ENCODE data around the gene CCDC188. TPM values are rescaled to one million over a fixed set of nuclear protein-coding genes. Genes with fewer than 3 reads are reported as not detected.

Gene CCDC188
- polyA plus RNA-seq, 1 donor (not counting 4 experiments of a cell fraction or from before 2014, with no cell fraction given) = not detected

DNA sequence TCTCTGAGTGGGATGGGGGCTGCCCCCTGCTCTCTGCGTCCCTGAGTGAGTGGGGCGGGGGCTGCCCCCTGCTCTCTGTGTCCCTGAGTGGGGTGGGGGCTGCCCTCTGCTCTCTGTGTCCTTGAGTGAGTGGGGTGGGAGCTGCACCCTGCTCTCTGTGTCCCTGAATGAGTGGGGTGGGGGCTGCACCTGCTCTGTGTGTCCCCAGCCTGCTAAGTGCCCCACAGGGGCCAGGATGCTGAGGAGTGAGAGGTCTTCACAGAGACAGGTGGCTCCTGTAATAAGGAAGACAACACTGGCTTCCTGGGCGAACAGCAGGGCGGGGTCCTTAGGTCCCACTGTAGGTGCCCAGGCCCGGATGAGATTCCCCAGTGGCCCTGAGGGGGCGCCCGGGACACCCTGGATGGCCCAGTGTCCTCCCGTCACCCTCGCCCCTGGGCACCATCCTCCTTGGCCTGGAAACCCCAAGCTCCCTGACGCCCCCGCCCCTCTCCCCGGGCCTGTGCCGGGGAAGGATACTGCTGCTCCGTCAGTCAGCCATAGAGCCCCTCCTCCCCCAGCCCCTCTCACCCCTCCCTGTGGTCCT is 3.8 kb upstream of the CCDC188 start:
- no peaks in the 10 kb centered on the region for H3K27me3 ChIP-seq (ENCODE audit: control insufficient read depth, extremely low read depth, insufficient read depth, low read length)
- no peaks in the 10 kb centered on the region for H4K20me1 ChIP-seq (ENCODE audit: control insufficient read depth, extremely low read depth, insufficient read depth, low read length)
- dilution Hi-C loops (cut with MboI; ENCODE audit: extremely low pct_ligation_motif_present, low sequenced_read_pairs) = no loop called here
- no peaks in the 10 kb centered on the region for H3K4me1 ChIP-seq (ENCODE audit: control insufficient read depth, extremely low read depth, insufficient read depth, low read length)
- FAIRE-seq (no peak), DNase-seq (ENCODE audit: low read depth, low spot score) (no peak)
- H3K4me2 ChIP-seq (ENCODE audit: control insufficient read depth, extremely low read depth, insufficient read depth, low read depth, low read length) = no peak overlapping the region
- H3K9me1 ChIP-seq (ENCODE audit: control insufficient read depth, extremely low read depth, insufficient read depth, low read length) = no peaks in the 10 kb centered on the region
- H3K79me2 ChIP-seq (ENCODE audit: control insufficient read depth, insufficient read depth, low read length) = no peaks in the 10 kb centered on the region
- H3K9ac ChIP-seq (ENCODE audit: control insufficient read depth, extremely low read depth, insufficient read depth, low read length) = no peak overlapping the region
- no peak overlapping the region for H2AFZ ChIP-seq (ENCODE audit: control insufficient read depth, low read length)
- TF ChIP-seq EZH2 (IDR thresholded peaks at IDR 0.05; ENCODE audit: low read length) = no peak
- TF ChIP-seq, protein P1, sequence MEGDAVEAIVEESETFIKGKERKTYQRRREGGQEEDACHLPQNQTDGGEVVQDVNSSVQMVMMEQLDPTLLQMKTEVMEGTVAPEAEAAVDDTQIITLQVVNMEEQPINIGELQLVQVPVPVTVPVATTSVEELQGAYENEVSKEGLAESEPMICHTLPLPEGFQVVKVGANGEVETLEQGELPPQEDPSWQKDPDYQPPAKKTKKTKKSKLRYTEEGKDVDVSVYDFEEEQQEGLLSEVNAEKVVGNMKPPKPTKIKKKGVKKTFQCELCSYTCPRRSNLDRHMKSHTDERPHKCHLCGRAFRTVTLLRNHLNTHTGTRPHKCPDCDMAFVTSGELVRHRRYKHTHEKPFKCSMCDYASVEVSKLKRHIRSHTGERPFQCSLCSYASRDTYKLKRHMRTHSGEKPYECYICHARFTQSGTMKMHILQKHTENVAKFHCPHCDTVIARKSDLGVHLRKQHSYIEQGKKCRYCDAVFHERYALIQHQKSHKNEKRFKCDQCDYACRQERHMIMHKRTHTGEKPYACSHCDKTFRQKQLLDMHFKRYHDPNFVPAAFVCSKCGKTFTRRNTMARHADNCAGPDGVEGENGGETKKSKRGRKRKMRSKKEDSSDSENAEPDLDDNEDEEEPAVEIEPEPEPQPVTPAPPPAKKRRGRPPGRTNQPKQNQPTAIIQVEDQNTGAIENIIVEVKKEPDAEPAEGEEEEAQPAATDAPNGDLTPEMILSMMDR (optimal IDR thresholded peaks at IDR 0.05 in 1 of 3, IDR thresholded peaks at IDR 0.05 in 1 of 3, conservative IDR thresholded peaks at IDR 0.05 in 1 of 3; ENCODE audit: extremely low read depth in 1 of 3, insufficient read depth in 2 of 3, low read length in 3 of 3) = no peak
- H3K9me3 ChIP-seq (ENCODE audit: control insufficient read depth, low read depth, low read length) = no peaks in the 10 kb centered on the region
- no peak overlapping the region for H3K27ac ChIP-seq (ENCODE audit: control insufficient read depth, insufficient read depth, low read length)
- no peak overlapping the region for H3K4me3 ChIP-seq (ENCODE audit: control insufficient read depth in 2 of 3, extremely low read depth in 1 of 3, insufficient read depth in 2 of 3, low read depth in 1 of 3, low read length in 3 of 3)
- no peaks in the 10 kb centered on the region for H3K36me3 ChIP-seq (ENCODE audit: control insufficient read depth in 2 of 2, extremely low read depth in 1 of 2, insufficient read depth in 2 of 2, low read length in 2 of 2)

- H3K27ac ChIP-seq (ENCODE audit: control insufficient read depth, insufficient read depth, low read length) = no peak overlapping the region
- DNase-seq (ENCODE audit: low read depth, low spot score) = no peak
- no peaks in the 10 kb centered on the region for H4K20me1 ChIP-seq (ENCODE audit: control insufficient read depth, extremely low read depth, insufficient read depth, low read length)
- no peak for TF ChIP-seq EZH2 (IDR thresholded peaks at IDR 0.05; ENCODE audit: low read length)
- TF ChIP-seq, protein P1 (optimal IDR thresholded peaks at IDR 0.05 in 1 of 3, IDR thresholded peaks at IDR 0.05 in 1 of 3, conservative IDR thresholded peaks at IDR 0.05 in 1 of 3; ENCODE audit: extremely low read depth in 1 of 3, insufficient read depth in 2 of 3, low read length in 3 of 3) = no peak
- H2AFZ ChIP-seq (ENCODE audit: control insufficient read depth, low read length) = no peak overlapping the region
- no peak overlapping the region for H3K4me3 ChIP-seq (ENCODE audit: control insufficient read depth in 2 of 3, extremely low read depth in 1 of 3, insufficient read depth in 2 of 3, low read depth in 1 of 3, low read length in 3 of 3)
- no peak overlapping the region for H3K4me2 ChIP-seq (ENCODE audit: control insufficient read depth, extremely low read depth, insufficient read depth, low read depth, low read length)
- H3K4me1 ChIP-seq (ENCODE audit: control insufficient read depth, extremely low read depth, insufficient read depth, low read length) = no peaks in the 10 kb centered on the region
- H3K9me1 ChIP-seq (ENCODE audit: control insufficient read depth, extremely low read depth, insufficient read depth, low read length) = no peaks in the 10 kb centered on the region
- dilution Hi-C loops (cut with MboI; ENCODE audit: extremely low pct_ligation_motif_present, low sequenced_read_pairs) = no loop called here
- H3K36me3 ChIP-seq (ENCODE audit: control insufficient read depth in 2 of 2, extremely low read depth in 1 of 2, insufficient read depth in 2 of 2, low read length in 2 of 2) = no peaks in the 10 kb centered on the region
- FAIRE-seq = no peak
- no peaks in the 10 kb centered on the region for H3K27me3 ChIP-seq (ENCODE audit: control insufficient read depth, extremely low read depth, insufficient read depth, low read length)
- H3K9ac ChIP-seq (ENCODE audit: control insufficient read depth, extremely low read depth, insufficient read depth, low read length) = no peak overlapping the region
- H3K79me2 ChIP-seq (ENCODE audit: control insufficient read depth, insufficient read depth, low read length) = no peaks in the 10 kb centered on the region
- H3K9me3 ChIP-seq (ENCODE audit: control insufficient read depth, low read depth, low read length) = no peaks in the 10 kb centered on the region
Observed at GRCh38 chr22:20153945-20154344, 3.1 kb upstream of the CCDC188 start.

All from keratinocyte (primary cell).